A673 (cell line): Measurements from ENCODE around the gene SCUBE2. TPM values are rescaled to one million over a fixed set of nuclear protein-coding genes. Genes with fewer than 3 reads are reported as not detected.

ENCODE experiments used
- BruUV-seq: library from RNA; stranded (reverse); fragments of 400-500 nt; replicated peaks from 2 replicates; lab custom pipeline; 2021; lab: Mats Ljungman, UMichigan
- CTCF ChIA-PET: fragments of 300-600 bp; sonication (Branson Sonifier 250); formaldehyde crosslinking; loops from one replicate; lab custom pipeline; 2022; ENCODE audit warnings: antibody characterized with exemption; lab: Charles Lee
- POLR2A ChIA-PET: fragments of 300-600 bp; sonication (Branson Sonifier 250); formaldehyde crosslinking; loops from one replicate; lab custom pipeline; 2022; ENCODE audit warnings: antibody characterized with exemption; ENCODE audit not compliant: low non-redundant PET; lab: Charles Lee
- DNase-seq: peaks from one replicate; pipeline ENCODE4 v3.0.0-alpha.2; 2015; ENCODE audit warnings: low spot score
- H3K27ac ChIP-seq: fragments of 200-600 bp; sonication (generic); 2 replicates; pipeline ENCODE4 v1.5.1; 2016; ENCODE audit warnings: mixed run types, low read depth, mild to moderate bottlenecking, mixed read lengths, antibody characterized with exemption, low read length; ENCODE audit not compliant: poor library complexity, severe bottlenecking
- H3K27me3 ChIP-seq: fragments of 200-600 bp; sonication (generic); replicated peaks from 2 replicates; pipeline ENCODE4 v1.6.1; 2017; ENCODE audit warnings: mixed run types, low read depth, mild to moderate bottlenecking, mixed read lengths, antibody characterized with exemption, low read length; ENCODE audit not compliant: insufficient read depth, poor library complexity
- H3K36me3 ChIP-seq: fragments of 200-600 bp; sonication (generic); 2 replicates; pipeline ENCODE4 v1.6.1; 2016; ENCODE audit warnings: mixed run types, mild to moderate bottlenecking, mixed read lengths, antibody characterized with exemption, low read length; ENCODE audit not compliant: insufficient read depth, poor library complexity, severe bottlenecking
- H3K4me1 ChIP-seq: fragments of 200-600 bp; sonication (generic); 2 replicates; pipeline ENCODE4 v1.6.1; 2017; ENCODE audit warnings: mixed run types, mild to moderate bottlenecking, mixed read lengths, antibody characterized with exemption, low read length; ENCODE audit not compliant: insufficient read depth, poor library complexity, severe bottlenecking
- H3K4me3 ChIP-seq: fragments of 200-600 bp; sonication (generic); 2 replicates; pipeline ENCODE4 v1.5.1; 2016; ENCODE audit warnings: low read depth, mixed run types, mild to moderate bottlenecking, mixed read lengths, low read length; ENCODE audit not compliant: poor library complexity, severe bottlenecking
- H3K9me3 ChIP-seq: fragments of 200-600 bp; sonication (generic); 2 replicates; pipeline ENCODE4 v1.6.1; 2016; ENCODE audit warnings: mixed run types, low read depth, mild to moderate bottlenecking, mixed read lengths, antibody characterized with exemption, low read length; ENCODE audit not compliant: poor library complexity, severe bottlenecking
- EZH2 ChIP-seq: fragments of 200-600 bp; sonication (generic); IDR thresholded peaks from 2 replicates; pipeline ENCODE4 v1.6.1; 2017; ENCODE audit warnings: borderline replicate concordance, low read depth, mild to moderate bottlenecking, mixed read lengths, antibody characterized with exemption, low read length; ENCODE audit not compliant: poor library complexity, severe bottlenecking
- intact Hi-C: fragments of 100-400 bp; cut with micrococcal nuclease; formaldehyde crosslinking; loops from one replicate; pipeline ENCODE4 v1.10.0; 2022; ENCODE audit not compliant: unreplicated experiment
- total RNA-seq: library from RNA; stranded (reverse); gene quantifications from 2 replicates; pipeline ENCODE4 v1.2.3, GENCODE V29; 2021
- TF ChIP-seq, protein P1 (sequence below): fragments of 300-800, 200-600 bp; sonication (generic); conservative IDR thresholded peaks from 2 replicates; pipeline ENCODE4 v1.5.1; 2017; ENCODE audit warnings: low read depth, mild to moderate bottlenecking, antibody characterized with exemption, low read length, moderate library complexity, mixed read lengths

The SCUBE2 gene
- total RNA-seq, 1 experiment from 2014 or later = 1.4 TPM

DNA sequence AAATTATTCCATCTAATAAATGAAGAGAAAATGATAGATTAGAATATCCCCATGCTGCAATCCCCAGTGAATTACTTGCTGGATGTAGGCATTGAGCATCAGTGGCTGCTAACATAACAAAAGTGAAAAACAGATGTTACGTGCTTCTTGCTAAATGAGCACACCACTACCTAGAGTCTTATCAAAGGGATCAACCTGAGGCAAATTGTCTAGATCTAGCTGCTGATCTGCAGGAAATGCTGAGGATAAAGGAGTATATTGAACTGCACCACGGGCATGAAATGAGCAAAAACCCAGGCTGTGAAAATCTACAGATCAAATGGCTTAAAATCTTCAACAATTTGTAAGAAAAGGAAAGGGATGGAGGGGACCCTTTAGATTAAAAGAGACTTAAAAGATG lies 45.3 kb upstream of the SCUBE2 start:
- POLR2A ChIA-PET = no interaction called here
- H3K9me3 ChIP-seq = no peaks in the 10 kb centered on the region
- peaks cover 24% of the 10 kb centered on the region for H3K4me1 ChIP-seq
- no TSS peak for BruUV-seq
- TF ChIP-seq EZH2 = no peak
- TF ChIP-seq, protein P1, sequence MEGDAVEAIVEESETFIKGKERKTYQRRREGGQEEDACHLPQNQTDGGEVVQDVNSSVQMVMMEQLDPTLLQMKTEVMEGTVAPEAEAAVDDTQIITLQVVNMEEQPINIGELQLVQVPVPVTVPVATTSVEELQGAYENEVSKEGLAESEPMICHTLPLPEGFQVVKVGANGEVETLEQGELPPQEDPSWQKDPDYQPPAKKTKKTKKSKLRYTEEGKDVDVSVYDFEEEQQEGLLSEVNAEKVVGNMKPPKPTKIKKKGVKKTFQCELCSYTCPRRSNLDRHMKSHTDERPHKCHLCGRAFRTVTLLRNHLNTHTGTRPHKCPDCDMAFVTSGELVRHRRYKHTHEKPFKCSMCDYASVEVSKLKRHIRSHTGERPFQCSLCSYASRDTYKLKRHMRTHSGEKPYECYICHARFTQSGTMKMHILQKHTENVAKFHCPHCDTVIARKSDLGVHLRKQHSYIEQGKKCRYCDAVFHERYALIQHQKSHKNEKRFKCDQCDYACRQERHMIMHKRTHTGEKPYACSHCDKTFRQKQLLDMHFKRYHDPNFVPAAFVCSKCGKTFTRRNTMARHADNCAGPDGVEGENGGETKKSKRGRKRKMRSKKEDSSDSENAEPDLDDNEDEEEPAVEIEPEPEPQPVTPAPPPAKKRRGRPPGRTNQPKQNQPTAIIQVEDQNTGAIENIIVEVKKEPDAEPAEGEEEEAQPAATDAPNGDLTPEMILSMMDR = no peak
- CTCF ChIA-PET = no interaction called here
- H3K36me3 ChIP-seq = peaks cover 18% of the 10 kb centered on the region
- intact Hi-C loops = loop anchor here (2.0 kb wide), 2 partner anchors 122 to 222 kb away; no protein-coding TSS in a partner anchor
- DNase-seq = no peak
- no peak overlapping the region for H3K27ac ChIP-seq
- no peaks in the 10 kb centered on the region for H3K27me3 ChIP-seq
- no peak overlapping the region for H3K4me3 ChIP-seq

DNA sequence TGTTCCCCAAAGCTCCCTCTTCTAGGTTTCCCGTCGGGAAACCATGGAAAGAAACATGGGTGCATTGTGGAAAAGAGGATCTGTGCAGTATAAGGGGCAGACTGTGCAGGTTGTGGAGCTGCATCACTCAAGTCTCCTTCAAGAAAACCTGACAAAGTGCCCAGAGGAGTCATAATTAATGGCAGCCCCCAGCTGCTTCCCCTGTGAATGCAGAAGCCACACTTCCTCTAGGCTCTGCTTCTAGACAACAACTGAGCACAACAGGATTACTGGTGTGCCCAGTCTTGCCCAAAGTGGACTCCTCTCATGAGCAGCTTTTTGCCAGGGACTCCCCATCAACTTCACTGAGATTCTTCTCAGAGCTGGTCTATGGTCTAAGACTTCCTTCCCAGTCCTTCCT lies 42.6 kb upstream of the SCUBE2 start:
- H3K27ac ChIP-seq = no peak overlapping the region
- H3K4me3 ChIP-seq = no peak overlapping the region
- no peaks in the 10 kb centered on the region for H3K9me3 ChIP-seq
- POLR2A ChIA-PET = no interaction called here
- CTCF ChIA-PET = no interaction called here
- no peaks in the 10 kb centered on the region for H3K27me3 ChIP-seq
- H3K4me1 ChIP-seq = peaks cover 13% of the 10 kb centered on the region
- peaks cover 6% of the 10 kb centered on the region for H3K36me3 ChIP-seq
- TF ChIP-seq EZH2 = no peak
- TF ChIP-seq, protein P1 = no peak
- no peak for DNase-seq
- intact Hi-C loops = no loop called here
- no TSS peak for BruUV-seq

DNA sequence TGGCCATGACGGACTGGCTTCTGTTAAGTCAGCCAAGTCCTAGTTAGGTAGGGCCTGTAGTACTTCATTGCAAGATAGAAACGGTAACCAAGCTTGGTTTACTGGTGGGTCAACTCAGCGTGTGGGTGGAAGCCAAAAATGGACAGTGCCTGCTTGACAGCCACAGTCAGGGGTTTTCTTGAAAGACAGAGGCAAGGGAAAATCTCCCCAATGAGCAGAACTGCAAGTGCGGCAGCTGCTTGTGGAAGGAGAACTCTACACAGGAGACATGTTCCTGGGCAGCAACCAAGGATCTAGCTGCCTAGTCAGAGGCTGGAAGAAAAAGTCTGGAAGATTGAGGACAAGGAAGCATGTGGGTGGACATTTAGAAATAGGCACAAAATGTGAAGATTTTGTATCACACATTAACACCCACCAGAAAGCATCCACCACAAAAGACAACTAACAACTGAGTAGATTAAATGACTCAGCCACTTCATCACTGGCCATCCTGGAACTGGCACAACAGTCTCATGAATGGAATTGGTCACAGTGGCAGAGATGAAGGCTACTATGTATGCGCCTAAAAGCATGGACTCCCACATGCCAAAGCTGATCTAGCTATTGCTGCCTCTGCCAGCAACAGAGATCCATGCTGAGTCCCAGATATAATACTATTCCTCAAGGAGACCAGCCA lies 40.9 kb upstream of the SCUBE2 start:
- H3K4me3 ChIP-seq = no peak overlapping the region
- POLR2A ChIA-PET = no interaction called here
- no TSS peak for BruUV-seq
- TF ChIP-seq, protein P1 = no peak
- TF ChIP-seq EZH2 = no peak
- no peaks in the 10 kb centered on the region for H3K4me1 ChIP-seq
- no peak for DNase-seq
- H3K36me3 ChIP-seq = peaks cover 4% of the 10 kb centered on the region
- no peak overlapping the region for H3K27ac ChIP-seq
- intact Hi-C loops = no loop called here
- no peaks in the 10 kb centered on the region for H3K9me3 ChIP-seq
- CTCF ChIA-PET = no interaction called here
- no peaks in the 10 kb centered on the region for H3K27me3 ChIP-seq
